GM12878 (cell line): ENCODE data around the gene SETBP1. TPM values are rescaled to one million over a fixed set of nuclear protein-coding genes. Genes with fewer than 3 reads are reported as not detected.

ENCODE experiments used
- ATAC-seq: fragments of 200-7000 bp; cut with Tn5 transposase; 3 replicates; pipeline ENCODE4 v1.9.1; 2020; ENCODE audit warnings: mild to moderate bottlenecking, moderate library complexity
- BruUV-seq: library from RNA; stranded (reverse); fragments of 400-500 nt; replicated peaks from 2 replicates; lab custom pipeline; 2021; lab: Mats Ljungman, UMichigan
- CTCF ChIA-PET: fragments of 300-600 bp; sonication (Branson Sonifier 250); formaldehyde crosslinking; extraction: SDS; loops from one replicate; lab custom pipeline; 2021; ENCODE audit warnings: inconsistent platforms; lab: Yijun Ruan, JAX
- POLR2A ChIA-PET: fragments of 350-600 bp; formaldehyde crosslinking; extraction: SDS; loops from one replicate; lab custom pipeline; 2021; ENCODE audit warnings: inconsistent platforms; lab: Charles Lee
- RAD21 ChIA-PET: fragments of 300-600 bp; sonication (Branson Sonifier 250); formaldehyde crosslinking; loops from one replicate; lab custom pipeline; 2023; ENCODE audit warnings: antibody characterized with exemption; ENCODE audit not compliant: unreplicated experiment; lab: Charles Lee
- SMC1A ChIA-PET: fragments of 300-600 bp; sonication (Branson Sonifier 250); formaldehyde crosslinking; loops from one replicate; lab custom pipeline; 2023; ENCODE audit not compliant: unreplicated experiment, uncharacterized antibody; lab: Charles Lee
- DNase-seq: peaks from one replicate; pipeline ENCODE4 v3.0.0-alpha.2; 2011; ENCODE audit warnings: low read depth, low spot score
- FAIRE-seq: peaks from 3 replicates; lab custom pipeline; 2011; peaks lifted over from hg19 to GRCh38; lab: Jason Lieb, UNC
- H2AFZ ChIP-seq: 2 replicates; pipeline ENCODE4 v1.6.0; 2011; ENCODE audit warnings: low read depth, low read length, control low read depth; ENCODE audit not compliant: control insufficient read depth
- H3K27ac ChIP-seq: 2 replicates; pipeline ENCODE4 v1.5.1; 2011; ENCODE audit warnings: control low read depth; ENCODE audit not compliant: control insufficient read depth, insufficient read depth
- H3K27me3 ChIP-seq, 2 experiments: replicated peaks in 1 of 2; 2 replicates each; pipeline versions ENCODE4 v1.6.0 to v1.6.1; 2011; ENCODE audit warnings: low read length in 1 of 2; ENCODE audit not compliant: control insufficient read depth in 2 of 2, insufficient read depth in 2 of 2
- H3K36me3 ChIP-seq, 2 experiments: 2 replicates each; pipeline ENCODE4 v1.5.1; 2011; ENCODE audit warnings: low read length in 1 of 2; ENCODE audit not compliant: control insufficient read depth in 2 of 2, insufficient read depth in 2 of 2
- H3K4me1 ChIP-seq: 2 replicates; pipeline ENCODE4 v1.6.1; 2011; ENCODE audit warnings: mild to moderate bottlenecking, low read length, moderate library complexity, mixed read lengths; ENCODE audit not compliant: control insufficient read depth, insufficient read depth
- H3K4me2 ChIP-seq: 2 replicates; pipeline ENCODE4 v1.6.0; 2011; ENCODE audit warnings: control low read depth; ENCODE audit not compliant: control insufficient read depth, insufficient read depth
- H3K4me3 ChIP-seq: fragments of 200-600 bp; sonication (generic); 2 replicates; pipeline ENCODE4 v1.5.1; 2016
- H3K79me2 ChIP-seq: 2 replicates; pipeline ENCODE4 v1.6.0; 2011; ENCODE audit warnings: low read length; ENCODE audit not compliant: control insufficient read depth, insufficient read depth
- H3K9ac ChIP-seq: 2 replicates; pipeline ENCODE4 v1.8.0; 2011; ENCODE audit warnings: low read length, control low read depth, mixed read lengths; ENCODE audit not compliant: control insufficient read depth, insufficient read depth
- H3K9me3 ChIP-seq: replicated peaks from 3 replicates; pipeline ENCODE4 v1.5.1; 2011; ENCODE audit warnings: mild to moderate bottlenecking, low read length; ENCODE audit not compliant: control insufficient read depth, insufficient read depth
- H4K20me1 ChIP-seq: 2 replicates; pipeline ENCODE4 v1.6.0; 2011; ENCODE audit not compliant: control insufficient read depth, insufficient read depth
- CUX1 ChIP-seq: IDR thresholded peaks from 2 replicates; pipeline ENCODE4 v1.6.1; 2012; ENCODE audit warnings: improper control_type of control experiment, low read depth, low read length; ENCODE audit not compliant: insufficient replicate concordance
- EED ChIP-seq: sonication (generic); IDR thresholded peaks from 2 replicates; pipeline ENCODE4 v1.6.1; 2016; ENCODE audit warnings: antibody characterized with exemption, low read depth
- EGR1 ChIP-seq, 2 experiments: IDR thresholded peaks; 1 replicate in 1 of 2; 2 replicates in 1 of 2; pipeline ENCODE4 v1.6.1; 2011 to 2012; ENCODE audit warnings: low read depth in 2 of 2, low read length in 2 of 2, borderline replicate concordance in 1 of 2, mild to moderate bottlenecking in 1 of 2, moderate library complexity in 1 of 2
- EZH2 ChIP-seq: IDR thresholded peaks from 2 replicates; pipeline ENCODE4 v1.6.1; 2012; ENCODE audit warnings: low read depth, mild to moderate bottlenecking, control low read depth, inconsistent platforms, low read length, borderline replicate concordance; ENCODE audit not compliant: control insufficient read depth
- IRF5 ChIP-seq: fragments of 450-650 bp; IDR thresholded peaks from 2 replicates; pipeline ENCODE4 v1.6.1; 2017; ENCODE audit warnings: borderline replicate concordance
- MEF2A ChIP-seq: IDR thresholded peaks from 2 replicates; pipeline ENCODE4 v1.6.1; 2011; ENCODE audit warnings: low read depth, mild to moderate bottlenecking, low read length, moderate library complexity; ENCODE audit not compliant: insufficient read depth
- NFYA ChIP-seq: IDR thresholded peaks from 2 replicates; pipeline ENCODE4 v1.6.1; 2011; ENCODE audit warnings: low read depth, mild to moderate bottlenecking, low read length, improper control_type of control experiment, borderline replicate concordance
- PML ChIP-seq: IDR thresholded peaks from 2 replicates; pipeline ENCODE4 v1.6.1; 2012; ENCODE audit warnings: low read length, inconsistent platforms
- POLR2AphosphoS5 ChIP-seq: IDR thresholded peaks from 2 replicates; pipeline ENCODE4 v1.6.1; 2011; ENCODE audit warnings: mild to moderate bottlenecking, low read length, inconsistent platforms
- RUNX3 ChIP-seq: IDR thresholded peaks from 2 replicates; pipeline ENCODE4 v1.6.1; 2012; ENCODE audit warnings: low read length, inconsistent platforms
- SKIL ChIP-seq: fragments of 450-650 bp; IDR thresholded peaks from 2 replicates; pipeline ENCODE4 v1.6.1; 2017; ENCODE audit warnings: mild to moderate bottlenecking, low read depth, inconsistent platforms; ENCODE audit not compliant: poor library complexity, severe bottlenecking
- SREBF2 ChIP-seq: IDR thresholded peaks from 2 replicates; pipeline ENCODE4 v1.6.1; 2012; ENCODE audit warnings: mild to moderate bottlenecking, low read length
- SUPT20H ChIP-seq: IDR thresholded peaks from 2 replicates; pipeline ENCODE4 v1.6.1; 2011; ENCODE audit warnings: low read depth, mild to moderate bottlenecking, low read length, moderate library complexity, borderline replicate concordance; ENCODE audit not compliant: control insufficient read depth
- WGBS: methylation state at CpG from one replicate; pipeline ENCODE4 v1.1.6; 2016; ENCODE audit warnings: low lambda C conversion rate; ENCODE audit not compliant: insufficient replicate concordance, insufficient coverage; ENCODE audit errors: missing lambda C conversion rate; 5-methylcytosine and 5-hydroxymethylcytosine counted together
- in situ Hi-C: fragments of 300-500 bp; cut with MboI; formaldehyde crosslinking; loops from 9 replicates; pipeline ENCODE4 v1.14.3; 2018; ENCODE audit warnings: mixed read lengths
- intact Hi-C: fragments of 100-400 bp; cut with micrococcal nuclease; formaldehyde crosslinking; loops from one replicate; pipeline ENCODE4 v1.14.2; 2022; ENCODE audit not compliant: unreplicated experiment
- polyA plus RNA-seq, 11 experiments: library from polyadenylated mRNA; depleted of rRNA in 4 of 11; unstranded in 6 of 11; stranded (reverse) in 5 of 11; fragments of >200 nt; fragmentation: Nextera tagmentation in 4 of 11; fragmentation: Illumina TruSeq in 1 of 11; extraction: Ambion mirVana in 4 of 11; extraction: Trizol in 1 of 11; gene quantifications; 1 replicate in 1 of 11; 2 replicates in 10 of 11; pipeline versions ENCODE4 v1.2.1 to v1.2.3, GENCODE V29; 2011 to 2016; ENCODE audit warnings: inconsistent platforms in 2 of 11, missing spikeins in 2 of 11, low read depth in 1 of 11
- total RNA-seq, 4 experiments: library from RNA; depleted of rRNA in 3 of 4; stranded (reverse); fragments of >200 nt in 3 of 4; fragmentation: Illumina TruSeq in 1 of 4; extraction: Trizol in 1 of 4; gene quantifications; 2 replicates each; pipeline versions ENCODE4 v1.2.1 to v1.2.3, GENCODE V29; 2013 to 2021

Gene SETBP1
- total and polyA plus RNA-seq, 10 of the 15 experiments (the other 5 are each of a cell fraction or from before 2014, with no cell fraction given): 0.99 to 29.7 (median 8.3) TPM

- TF ChIP-seq IRF5 (no peak), EGR1 (IDR thresholded peaks at IDR 0.05; ENCODE audit: borderline replicate concordance in 1 of 2, low read depth in 2 of 2, low read length in 2 of 2) (no peak)
These were observed 14.8 kb downstream of the SETBP1 start (continued) for GRCh38 chr18:44695503-44695902.

GRCh38 chr18:44696892-44697291 lies 16.2 kb downstream of the SETBP1 start:
- Histone ChIP-seq H2AFZ (no peak overlapping the region), H3K36me3 (no peaks in the 10 kb centered on the region; a peak in 1 of 4 replicates), H3K4me3 (no peak overlapping the region), H3K4me1 (peaks cover 5% of the 10 kb centered on the region), H3K4me2 (no peak overlapping the region), H3K9ac (no peak overlapping the region), H3K79me2 (no peaks in the 10 kb centered on the region; the same call in none of the 2 replicates), H4K20me1 (no peaks in the 10 kb centered on the region), H3K27ac (no peak overlapping the region), H3K9me3 (no peaks in the 10 kb centered on the region), H3K27me3 (no peaks in the 10 kb centered on the region)
- FAIRE-seq (no peak), DNase-seq (no peak), ATAC-seq (no peak)
- WGBS: 80% methylated on average over 9 of the region's 9 CpGs
- intact Hi-C loops: no loop called here
- ChIA-PET POLR2A (interaction anchor here (0.6 kb wide), 1 partner anchor 17 kb away, joined by 3 read pairs; no protein-coding TSS in a partner anchor), SMC1A (interaction anchor here (0.9 to 22.0 kb wide), 4 partner anchors 10 to 28 kb away, joined by 3 to 216 read pairs (median 15); no protein-coding TSS in a partner anchor), RAD21 (interaction anchor here (0.6 to 3.1 kb wide), 3 partner anchors 14 to 244 kb away, joined by 4 to 12 read pairs (median 5); no protein-coding TSS in a partner anchor), CTCF (interaction anchor here (1.2 to 4.7 kb wide), 3 partner anchors 8 to 11 kb away, joined by 3 to 25 read pairs (median 3); no protein-coding TSS in a partner anchor)
- no TSS peak for BruUV-seq
- in situ Hi-C loops: no loop called here
- TF ChIP-seq NFYA (no peak), CUX1 (no peak), SUPT20H (no peak), RUNX3 (no peak), PML (no peak), SREBF2 (no peak), POLR2AphosphoS5 (no peak), EZH2 (no peak), MEF2A (no peak), EED (no peak), SKIL (no peak)
